Cerebellar nuclear complex (tissue), 1 donor: Measurements from ENCODE around the gene CXCL8.

Source experiments
- DNase-seq, 2 experiments: peaks; one replicate each; lab custom pipeline; 2025; lab: John Stamatoyannopoulos, UW

Gene CXCL8

DNA sequence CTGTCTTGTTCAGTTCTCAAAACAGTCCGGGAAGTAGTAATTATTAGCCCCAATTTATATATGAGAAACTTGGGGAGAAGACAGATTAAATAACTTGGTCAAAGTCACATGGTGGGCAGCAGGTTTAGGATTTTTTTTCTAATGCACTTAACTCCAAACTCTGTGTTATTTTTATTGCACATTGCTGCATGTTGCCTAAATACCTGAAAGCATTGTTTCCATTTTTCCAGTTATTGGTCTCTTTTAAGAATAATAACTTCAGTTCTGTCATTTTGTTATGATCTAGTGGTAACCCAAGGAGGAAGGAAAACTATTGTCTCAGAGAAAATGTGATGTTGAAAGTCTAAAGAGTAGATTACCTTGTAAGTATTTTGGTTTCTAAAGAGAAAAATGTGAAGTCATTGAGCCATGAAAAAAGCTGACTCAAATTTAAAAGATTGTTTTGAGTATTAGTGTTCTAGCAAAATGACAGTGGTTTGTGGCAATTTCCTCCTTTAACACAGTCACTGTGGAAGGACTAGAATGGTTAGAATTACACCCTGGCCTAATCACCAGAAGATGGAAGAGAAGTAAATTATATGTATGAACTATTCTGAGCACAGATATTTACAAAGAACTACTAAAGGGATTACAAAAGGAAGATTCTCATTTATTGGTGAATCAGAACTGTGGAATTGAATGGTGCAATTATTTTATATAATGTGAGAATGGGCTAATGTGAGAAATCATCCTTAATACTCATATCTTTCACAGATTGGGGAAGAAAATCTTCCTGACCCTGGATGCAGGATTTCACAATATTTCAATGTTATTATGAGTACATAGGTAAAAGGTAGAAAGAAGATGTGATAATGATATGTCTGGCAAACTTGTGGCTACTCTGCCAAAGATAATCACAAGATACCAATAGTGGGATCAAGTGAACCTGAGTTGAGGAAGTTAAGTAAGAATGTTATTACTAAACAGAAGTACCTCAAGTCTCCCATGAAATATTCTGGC is 21.7 kb upstream of the CXCL8 start:
- DNase-seq: no peak

DNA sequence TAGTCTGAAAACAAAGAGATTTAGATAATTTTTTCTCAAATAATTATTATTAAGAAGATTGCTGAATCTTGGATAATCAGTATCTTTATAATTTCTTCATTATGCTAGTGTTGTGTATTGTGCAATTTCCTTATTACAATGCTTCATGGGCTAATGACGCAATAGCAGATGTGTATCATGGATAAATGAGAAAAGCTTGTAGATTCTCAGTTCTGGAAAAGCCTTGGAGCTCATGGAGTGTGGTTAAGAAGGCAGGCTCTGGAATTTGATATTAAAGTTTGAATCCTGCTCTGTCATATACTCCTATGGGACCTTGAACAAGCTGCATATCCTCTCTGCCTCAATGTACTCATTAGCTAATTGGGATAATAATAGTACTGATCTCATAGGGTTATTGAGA is 18.9 kb upstream of the CXCL8 start:
- no peak for DNase-seq

DNA sequence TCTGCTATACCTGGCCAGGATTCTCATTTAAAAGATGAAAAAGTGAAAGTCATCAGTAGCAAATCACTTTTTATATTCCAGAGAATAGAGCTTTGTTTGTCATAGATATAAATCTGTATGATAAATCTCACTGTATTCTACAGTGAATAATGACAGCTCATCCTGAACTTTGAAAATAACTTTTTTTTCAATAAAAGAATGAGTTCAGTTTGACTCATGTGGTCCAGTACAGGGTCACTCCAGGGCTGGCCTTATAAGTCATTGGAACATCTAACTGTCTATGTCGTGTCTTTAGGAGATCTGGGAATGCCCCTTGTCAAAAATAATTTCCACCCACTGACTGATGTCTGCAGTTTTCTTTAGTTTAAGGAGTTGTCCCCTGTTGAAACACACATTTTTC is 18.5 kb upstream of the CXCL8 start:
- DNase-seq: no peak

DNA sequence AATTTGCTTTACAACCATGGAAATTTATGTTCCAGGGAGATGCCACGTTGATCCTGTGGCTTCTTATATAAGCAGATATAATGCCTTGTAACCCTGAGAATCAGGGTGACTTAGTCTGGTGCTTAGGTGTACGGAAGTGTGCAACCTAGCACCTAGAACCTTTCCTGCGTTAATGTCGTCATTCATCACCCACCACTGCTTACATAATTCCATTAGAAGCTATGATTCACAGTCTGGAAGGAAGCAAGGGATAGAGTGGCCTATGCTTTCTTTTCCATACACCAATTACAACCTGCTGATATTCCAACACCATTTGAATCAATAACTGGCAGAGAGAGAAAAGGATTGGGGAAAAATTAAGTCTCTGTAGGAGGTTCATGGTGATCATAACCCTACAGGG is 17.3 kb upstream of the CXCL8 start:
- DNase-seq: no peak

DNA sequence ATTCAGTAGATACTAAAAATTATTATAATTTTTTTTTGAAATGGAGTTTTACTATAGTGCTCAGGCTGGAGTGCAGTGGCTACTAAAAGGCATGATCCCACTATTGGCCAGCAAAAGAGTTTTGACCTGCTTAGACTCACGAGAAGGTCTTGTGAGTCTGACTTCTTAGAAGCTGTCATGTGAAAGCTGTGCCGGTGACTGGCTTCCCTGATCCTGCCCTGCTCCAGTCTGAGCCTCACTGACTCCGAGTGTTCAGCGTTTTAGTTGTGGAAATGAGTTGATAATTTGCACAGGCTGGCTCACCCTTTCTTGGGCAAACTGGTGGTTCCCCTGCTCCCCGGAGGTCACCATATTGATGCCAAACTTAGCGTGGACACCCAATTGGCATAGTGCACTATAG is 16.4 kb upstream of the CXCL8 start:
- DNase-seq: no peak

DNA sequence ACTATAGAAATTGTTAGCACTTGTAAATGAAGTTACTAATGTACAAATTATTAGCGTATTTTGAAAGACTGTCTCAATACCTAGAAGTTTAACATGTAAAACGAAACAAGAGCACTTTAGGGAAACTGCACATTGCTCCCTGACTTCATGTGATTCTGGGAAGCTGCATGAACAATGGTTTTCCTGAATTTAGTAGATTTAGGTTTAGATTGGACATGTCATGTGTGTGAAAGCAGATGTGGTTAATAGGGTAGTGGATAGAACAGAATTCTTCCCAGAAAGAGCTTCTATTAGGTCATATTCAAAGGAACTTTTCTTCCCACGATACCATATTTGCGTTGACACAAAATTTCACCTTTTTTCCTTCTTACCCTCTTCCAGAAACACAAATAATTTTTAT is 14.9 kb upstream of the CXCL8 start:
- DNase-seq: no peak

DNA sequence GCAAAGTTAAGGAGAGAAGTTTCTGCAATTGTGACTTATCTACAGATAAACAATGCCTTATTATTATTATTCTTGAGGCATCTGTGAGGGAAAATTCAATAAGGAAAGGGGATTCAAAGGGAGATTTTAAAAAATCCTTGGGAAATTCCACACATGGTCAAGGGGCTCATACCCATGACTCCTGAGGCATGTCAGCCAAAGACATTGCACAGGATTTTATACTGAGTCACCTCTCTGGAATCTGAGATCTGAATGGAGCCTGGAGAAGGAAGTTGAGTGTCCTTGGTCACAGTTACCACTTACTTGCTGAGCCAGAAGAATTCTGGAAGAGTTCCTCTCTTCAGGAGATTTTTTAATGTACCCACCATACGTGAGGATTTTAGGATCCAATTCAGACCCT is 14.4 kb upstream of the CXCL8 start:
- no peak for DNase-seq

DNA sequence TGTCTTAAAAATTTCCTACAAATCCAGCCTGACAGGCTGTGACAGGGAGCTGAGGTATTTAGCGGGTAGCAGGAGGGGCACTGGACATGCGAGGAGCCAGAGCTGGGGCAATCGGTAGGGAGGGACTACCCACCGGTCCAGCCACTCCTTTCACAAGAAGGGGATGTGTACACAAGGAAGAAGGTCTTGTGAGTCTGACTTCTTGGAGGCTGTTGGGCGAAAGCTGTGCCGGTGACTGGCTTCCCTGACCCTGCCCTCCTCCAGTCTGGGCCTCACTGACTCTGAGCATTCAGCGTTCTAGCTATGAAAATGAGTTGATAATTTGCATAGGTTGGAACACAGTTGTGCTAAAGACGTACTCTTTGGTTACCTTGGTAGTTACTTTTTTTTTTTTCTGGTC is 12.7 kb upstream of the CXCL8 start:
- DNase-seq: no peak

DNA sequence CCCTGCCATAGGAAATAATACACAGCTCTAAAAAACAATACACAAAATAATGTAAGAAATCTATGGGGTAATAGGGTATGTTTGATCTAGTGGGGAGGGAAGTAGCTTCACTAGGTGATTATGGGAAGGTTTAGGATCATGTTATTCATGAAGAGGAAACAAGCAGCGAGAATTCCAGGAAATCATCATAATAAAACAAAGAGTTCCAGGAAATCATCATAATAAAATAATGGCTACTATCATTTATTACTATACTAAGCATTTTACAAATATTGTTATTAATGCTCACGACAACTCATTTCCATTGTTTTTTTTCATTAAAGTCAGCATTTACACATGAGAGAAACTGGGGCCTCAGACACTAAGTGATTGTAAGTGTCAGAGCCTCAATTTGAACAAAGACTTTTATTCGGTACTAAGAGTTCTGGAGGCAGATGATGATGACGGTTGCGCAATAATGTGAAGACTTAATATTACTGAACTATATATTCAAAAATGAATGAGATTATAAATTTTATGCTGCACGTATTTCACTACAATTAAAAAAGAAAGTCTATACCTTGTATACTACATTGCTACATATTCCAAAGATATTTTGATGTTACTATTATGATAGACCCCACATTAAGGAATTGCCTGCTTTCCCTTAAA is 12.2 kb upstream of the CXCL8 start:
- DNase-seq: no peak

DNA sequence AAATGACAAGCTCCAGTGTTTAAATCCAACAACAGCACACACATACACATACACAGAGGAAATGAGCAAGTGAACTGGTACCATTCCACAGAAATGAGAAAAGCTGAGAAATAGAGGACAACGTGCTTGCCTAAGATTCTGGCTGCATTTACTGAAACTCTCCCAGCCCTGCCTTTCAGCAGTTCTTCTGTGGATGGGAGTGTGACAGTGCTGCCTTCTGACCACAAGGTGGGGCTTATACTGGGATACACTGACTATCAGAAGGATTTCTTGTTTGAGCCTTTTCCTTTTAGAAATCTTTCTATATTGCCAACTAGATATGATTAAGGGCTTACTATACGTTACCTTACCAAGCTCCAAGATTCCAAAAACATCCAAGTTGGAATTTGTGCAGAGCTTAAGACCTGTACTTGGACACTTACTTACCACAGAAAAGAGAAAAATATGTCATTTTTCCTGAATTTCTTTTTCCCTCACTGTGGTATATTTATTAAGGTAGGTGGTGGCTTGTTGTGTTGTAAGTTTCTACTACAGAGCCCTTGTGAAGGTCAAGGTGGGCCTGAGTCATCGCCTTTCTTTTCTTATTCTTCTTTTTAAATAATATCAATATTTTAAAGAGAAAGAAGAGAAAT is 10.7 kb upstream of the CXCL8 start:
- DNase-seq: no peak

DNA sequence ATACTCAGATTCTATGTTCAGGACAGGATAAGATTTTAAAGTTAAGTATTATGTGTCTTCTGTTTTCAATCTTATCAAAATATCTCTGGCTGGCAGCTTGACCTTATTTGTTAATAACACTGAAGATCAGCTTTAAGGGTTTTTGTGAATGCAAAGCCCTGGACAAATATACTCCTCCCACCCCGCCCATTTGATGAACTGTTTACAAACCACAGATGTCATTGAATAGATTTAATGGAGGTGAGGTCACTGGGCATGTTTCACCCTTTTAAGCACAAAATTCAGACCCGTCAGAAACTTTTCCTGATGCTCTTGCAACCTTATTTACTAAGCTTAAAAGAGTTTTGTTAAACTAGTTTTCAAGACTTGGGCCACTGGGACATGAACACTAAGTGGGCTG is 10.1 kb upstream of the CXCL8 start:
- DNase-seq: no peak

DNA sequence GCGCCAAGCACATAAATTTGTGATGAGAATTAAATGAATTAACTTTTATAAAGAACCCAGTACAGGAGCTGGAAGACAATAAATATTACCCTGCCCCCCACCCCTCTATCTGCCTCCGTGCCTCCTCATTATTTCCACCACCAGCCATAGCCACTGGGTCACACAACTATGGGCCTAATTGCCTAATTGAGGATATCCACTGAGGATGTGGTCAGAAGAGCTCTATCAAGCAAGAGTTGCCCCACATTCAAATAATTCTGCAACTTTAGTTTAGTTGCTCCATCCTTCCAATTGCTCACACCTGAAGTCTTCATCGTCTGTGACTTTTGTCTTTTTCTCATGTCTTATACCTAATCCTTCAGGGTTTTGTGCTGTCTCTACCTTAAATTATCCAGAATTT is 9.5 kb upstream of the CXCL8 start:
- DNase-seq: no peak

DNA sequence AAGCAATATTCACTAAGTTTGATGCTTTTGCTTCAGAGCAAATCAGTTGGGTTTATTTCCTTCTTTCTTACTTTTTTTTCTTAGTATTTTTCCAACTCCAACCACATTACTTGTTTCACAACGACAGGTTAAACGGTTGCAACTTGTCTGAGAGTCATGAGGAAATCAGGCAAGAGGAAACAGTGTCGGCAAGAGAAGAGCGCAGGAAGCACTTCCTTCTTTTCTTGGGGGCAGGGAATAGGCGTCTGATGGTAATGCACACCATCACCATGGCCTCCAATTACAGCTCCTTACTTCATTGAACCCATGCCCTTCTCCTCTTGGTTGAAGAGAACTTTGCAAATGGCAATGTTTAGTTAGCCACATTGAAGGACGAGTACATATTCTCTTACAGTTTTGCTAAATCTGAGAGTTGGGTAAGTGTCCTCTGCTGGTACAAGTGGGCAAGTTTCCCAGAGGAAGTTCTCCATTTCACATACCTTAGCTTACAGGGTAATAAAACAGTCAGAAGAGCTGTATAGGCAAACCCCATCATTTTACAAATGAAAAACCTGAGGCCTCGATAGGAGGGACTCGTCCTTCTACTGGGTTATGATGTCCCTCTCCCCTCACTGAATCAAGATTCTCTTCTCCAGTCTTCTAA is 8.3 kb upstream of the CXCL8 start:
- no peak for DNase-seq

DNA sequence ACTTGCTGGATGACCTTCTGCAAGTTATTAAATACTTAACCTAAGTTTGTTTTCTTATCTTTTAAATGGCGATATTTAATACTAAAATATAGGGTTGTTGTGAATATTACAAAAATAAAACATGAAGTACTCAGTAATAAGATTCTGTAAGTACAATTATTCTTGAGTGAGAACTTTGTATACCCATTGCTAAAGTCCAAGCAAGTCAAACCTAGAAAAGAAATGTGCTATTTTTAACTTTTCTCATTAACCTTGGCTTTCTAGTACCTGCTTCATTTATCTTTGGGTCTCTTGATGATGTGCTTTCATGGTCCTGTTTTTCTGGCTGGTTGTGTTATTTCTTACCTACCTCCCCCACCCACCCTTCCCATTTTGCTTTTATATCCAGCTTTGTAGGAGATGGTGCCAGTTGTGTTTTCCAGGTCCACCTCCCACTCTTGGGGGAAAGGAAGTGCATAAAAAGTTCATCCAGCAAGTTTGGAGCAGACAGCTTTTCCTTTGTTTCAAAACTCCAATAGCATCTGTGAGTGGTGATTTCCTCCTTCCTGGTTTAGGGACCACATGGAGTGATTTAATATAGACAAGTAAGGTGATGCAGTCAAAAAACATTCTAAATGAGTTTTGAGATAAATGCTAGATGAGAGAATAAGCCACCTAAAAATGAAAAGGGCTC is 7.5 kb upstream of the CXCL8 start:
- DNase-seq: no peak

DNA sequence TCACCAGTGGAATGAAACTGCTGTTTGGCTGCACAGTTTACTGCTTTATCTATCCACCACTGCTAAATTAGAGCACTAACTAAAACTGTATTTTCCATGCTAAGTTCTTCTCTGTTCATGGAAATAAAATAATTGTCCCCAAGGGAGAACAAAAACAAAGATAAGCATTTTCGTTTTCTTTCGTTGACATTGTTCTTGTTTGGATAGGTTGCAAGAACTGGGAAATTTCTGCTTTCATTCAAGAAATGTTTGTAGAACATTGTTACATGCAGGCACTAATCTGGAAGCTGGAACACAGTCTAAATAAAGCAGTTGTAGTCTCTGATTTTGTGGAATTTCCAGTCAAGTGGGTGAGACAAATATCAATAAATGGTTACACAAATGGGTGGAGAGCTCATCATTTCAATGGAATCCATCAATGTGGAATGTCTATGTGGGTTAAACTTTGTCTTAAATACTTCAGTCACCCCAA is 5.8 kb upstream of the CXCL8 start:
- DNase-seq: no peak

DNA sequence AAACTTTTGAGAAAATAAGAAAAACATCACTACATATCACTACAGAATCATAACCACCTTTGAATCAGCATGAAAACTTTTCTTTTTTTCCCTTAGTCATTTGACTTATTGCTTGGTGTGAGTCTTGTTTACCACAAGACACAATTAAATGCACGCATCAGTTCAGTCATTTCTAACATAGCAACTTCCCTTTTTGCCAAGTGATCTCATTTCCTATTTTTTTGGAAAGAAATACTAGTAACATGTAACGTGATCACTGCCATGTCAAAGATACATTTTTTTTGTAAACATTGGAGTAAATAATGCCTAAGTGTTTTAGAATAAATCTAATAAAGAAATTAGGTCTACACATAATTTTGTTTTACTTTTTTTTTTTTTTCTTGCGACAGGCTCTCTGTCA is 5.1 kb upstream of the CXCL8 start:
- DNase-seq: no peak

DNA sequence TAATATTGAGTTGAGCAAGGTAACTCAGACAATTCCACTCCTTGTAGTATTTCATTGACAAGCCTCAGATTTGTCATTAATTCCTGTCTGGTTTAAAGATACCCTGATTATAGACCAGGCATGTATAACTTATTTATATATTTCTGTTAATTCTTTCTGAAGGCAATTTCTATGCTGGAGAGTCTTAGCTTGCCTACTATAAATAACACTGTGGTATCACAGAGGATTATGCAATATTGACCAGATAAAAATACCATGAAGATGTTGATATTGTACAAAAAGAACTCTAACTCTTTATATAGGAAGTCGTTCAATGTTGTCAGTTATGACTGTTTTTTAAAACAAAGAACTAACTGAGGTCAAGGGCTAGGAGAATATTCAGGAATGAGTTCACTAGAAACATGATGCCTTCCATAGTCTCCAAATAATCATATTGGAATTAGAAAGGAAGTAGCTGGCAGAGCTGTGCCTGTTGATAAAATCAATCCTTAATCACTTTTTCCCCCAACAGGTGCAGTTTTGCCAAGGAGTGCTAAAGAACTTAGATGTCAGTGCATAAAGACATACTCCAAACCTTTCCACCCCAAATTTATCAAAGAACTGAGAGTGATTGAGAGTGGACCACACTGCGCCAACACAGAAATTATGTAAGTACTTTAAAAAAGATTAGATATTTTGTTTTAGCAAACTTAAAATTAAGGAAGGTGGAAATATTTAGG is 821 bp downstream of the CXCL8 start:
- DNase-seq: no peak

DNA sequence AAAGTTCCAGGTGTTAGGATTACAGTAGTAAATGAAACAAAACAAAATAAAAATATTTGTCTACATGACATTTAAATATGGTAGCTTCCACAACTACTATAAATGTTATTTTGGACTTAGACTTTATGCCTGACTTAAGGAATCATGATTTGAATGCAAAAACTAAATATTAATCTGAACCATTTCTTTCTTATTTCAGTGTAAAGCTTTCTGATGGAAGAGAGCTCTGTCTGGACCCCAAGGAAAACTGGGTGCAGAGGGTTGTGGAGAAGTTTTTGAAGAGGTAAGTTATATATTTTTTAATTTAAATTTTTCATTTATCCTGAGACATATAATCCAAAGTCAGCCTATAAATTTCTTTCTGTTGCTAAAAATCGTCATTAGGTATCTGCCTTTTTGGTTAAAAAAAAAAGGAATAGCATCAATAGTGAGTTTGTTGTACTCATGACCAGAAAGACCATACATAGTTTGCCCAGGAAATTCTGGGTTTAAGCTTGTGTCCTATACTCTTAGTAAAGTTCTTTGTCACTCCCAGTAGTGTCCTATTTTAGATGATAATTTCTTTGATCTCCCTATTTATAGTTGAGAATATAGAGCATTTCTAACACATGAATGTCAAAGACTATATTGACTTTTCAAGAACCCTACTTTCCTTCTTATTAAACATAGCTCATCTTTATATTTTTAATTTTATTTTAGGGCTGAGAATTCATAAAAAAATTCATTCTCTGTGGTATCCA is 1.6 kb downstream of the CXCL8 start:
- DNase-seq: no peak

DNA sequence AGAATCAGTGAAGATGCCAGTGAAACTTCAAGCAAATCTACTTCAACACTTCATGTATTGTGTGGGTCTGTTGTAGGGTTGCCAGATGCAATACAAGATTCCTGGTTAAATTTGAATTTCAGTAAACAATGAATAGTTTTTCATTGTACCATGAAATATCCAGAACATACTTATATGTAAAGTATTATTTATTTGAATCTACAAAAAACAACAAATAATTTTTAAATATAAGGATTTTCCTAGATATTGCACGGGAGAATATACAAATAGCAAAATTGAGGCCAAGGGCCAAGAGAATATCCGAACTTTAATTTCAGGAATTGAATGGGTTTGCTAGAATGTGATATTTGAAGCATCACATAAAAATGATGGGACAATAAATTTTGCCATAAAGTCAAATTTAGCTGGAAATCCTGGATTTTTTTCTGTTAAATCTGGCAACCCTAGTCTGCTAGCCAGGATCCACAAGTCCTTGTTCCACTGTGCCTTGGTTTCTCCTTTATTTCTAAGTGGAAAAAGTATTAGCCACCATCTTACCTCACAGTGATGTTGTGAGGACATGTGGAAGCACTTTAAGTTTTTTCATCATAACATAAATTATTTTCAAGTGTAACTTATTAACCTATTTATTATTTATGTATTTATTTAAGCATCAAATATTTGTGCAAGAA is 2.3 kb downstream of the CXCL8 start:
- no peak for DNase-seq

DNA sequence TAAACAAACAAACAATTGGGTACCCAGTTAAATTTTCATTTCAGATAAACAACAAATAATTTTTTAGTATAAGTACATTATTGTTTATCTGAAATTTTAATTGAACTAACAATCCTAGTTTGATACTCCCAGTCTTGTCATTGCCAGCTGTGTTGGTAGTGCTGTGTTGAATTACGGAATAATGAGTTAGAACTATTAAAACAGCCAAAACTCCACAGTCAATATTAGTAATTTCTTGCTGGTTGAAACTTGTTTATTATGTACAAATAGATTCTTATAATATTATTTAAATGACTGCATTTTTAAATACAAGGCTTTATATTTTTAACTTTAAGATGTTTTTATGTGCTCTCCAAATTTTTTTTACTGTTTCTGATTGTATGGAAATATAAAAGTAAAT is 2.9 kb downstream of the CXCL8 start:
- no peak for DNase-seq
